CMK (cell line): ENCODE data around the gene RUFY4.

Experiments
- DNase-seq: peaks from one replicate; pipeline ENCODE4 v3.0.0-alpha.2; 2010; ENCODE audit warnings: low read depth

Gene RUFY4

GRCh38 chr2:218068721-218069334 is at the start of gene RUFY4:
Gene RUFY4 (plus strand): TSS chr2:218069253. CDS start chr2:218070606, 1,353 bp downstream.
- peak; percentile 36 for DNase-seq

GRCh38 chr2:218019411-218020060 is 49.5 kb upstream of the RUFY4 start:
- DNase-seq: no peak

DNA sequence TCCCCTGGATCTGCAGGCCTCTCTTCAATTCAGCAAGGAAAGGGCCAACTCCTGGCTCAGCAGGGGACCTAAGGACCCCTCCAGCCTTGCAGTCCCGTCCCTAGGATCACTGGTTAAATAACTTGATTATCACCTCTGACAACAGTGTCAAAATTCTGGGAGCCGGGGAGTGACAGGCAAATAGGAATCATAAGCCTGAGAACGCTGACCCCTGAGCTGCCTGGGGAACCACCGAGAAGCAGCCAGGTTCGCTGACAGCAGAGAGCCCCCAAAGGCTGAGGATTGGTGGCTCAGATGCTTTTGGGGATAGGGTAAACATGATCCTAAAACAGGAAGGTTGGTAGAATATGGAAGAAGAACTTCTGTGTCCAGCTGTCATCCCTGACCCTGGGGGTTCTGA is 48.8 kb upstream of the RUFY4 start:
- no peak for DNase-seq

DNA sequence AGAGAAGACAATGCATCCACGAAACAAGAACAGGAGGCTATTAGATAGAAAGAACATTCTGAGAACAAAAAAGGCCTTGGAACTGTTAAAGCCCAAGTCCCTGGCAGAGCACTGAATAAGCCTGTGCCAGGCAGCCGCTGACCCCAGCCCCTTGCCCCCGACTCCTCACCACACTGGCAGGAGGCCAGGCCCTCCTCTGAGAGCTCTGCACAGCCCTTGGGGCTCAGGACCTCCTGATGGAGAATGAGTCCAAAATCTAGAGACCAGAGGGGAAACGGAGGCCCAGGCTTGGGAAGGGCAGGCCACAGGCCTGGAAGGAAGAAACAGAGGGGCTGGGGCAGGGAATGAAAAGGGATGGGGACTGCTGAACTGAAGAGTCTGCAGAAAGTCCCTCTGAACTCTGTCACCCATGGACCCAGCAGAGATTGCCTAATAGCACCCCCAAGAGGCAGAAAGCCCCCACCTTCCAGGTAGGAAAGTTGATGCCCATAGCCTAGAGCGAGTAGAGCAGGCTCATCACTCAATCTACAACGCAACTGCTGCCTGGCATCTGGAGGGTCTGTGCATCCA is 48.0 kb upstream of the RUFY4 start:
- DNase-seq: no peak

DNA sequence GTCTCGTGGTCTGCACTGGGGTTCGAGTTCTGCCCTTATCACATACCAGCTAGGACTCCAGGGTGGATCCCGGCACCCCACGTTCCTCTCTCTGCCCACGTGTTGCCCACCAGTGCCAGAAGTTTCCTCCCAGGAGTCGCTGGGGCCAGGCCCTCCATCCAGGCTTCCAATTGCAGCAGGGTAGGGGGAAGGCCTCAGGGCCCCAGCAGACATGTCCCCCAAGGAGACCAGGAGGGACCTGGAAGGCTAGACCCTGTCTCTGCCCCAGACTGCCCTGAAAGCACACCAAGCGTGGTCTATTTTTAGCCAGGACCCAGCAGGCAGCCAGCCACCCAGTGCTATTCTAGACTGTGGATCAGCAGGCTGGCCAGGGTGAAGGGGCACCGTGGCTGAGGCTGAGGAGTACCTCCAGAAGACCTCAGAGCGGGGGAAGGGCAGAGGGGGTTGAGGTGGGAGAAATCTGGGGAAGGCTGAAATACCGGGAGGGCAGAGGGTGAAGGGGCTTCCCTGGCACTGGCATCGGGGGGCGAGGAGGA is 47.4 kb upstream of the RUFY4 start:
- no peak for DNase-seq

GRCh38 chr2:218022131-218022850 is 46.8 kb upstream of the RUFY4 start:
- DNase-seq: no peak

DNA sequence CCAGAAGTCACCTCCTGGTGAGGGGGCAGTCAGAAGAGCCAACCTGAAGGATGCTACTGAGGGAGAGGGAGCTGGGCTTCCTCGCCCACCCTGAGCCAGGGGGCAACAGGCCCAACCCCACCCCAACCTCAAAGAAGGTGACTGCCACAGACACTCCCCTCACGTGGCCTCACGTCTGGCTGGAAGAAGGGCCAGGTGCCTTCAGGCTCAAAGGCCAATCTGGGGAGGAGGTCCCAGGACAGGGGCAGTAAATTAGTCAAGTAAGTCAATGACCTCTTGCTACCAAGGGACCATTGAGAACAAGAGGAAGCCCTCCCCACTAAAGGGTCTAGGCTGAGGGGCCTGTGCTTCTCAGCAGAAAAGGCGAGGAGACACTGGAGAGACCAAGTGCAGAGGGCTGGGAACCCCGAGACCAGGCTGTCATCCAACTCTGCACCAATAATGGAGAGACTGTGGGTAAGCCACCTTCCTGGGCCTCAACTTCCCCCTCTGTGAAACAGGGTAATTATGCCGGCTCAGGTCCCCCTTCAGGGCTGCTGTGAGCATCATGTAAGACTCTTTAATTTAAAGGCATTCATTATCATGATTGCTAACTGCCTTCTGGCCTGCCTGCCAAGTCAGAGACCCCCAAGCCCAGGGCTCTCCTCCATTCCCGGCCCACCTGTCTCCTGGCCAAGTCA is 46.1 kb upstream of the RUFY4 start:
- DNase-seq: no peak

DNA sequence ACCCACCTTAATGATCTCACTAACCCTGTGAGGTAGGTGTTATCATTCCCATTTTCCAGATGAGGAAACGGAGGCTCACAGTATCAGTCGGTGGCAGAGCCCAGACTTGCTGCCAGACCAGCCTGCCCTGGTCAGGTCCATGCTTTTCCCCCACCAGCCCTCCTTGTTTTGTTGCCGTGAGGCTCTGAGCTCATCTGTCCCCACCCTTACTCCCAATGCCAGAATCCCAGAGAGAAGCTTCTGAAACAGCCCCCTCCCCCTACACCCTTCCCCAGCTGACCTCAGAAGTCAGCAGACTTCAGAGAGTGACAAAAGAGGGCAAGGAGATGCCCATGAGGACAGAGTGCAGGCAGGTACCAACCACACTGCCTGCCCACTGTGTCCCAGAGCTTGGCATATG is 45.4 kb upstream of the RUFY4 start:
- DNase-seq: no peak

DNA sequence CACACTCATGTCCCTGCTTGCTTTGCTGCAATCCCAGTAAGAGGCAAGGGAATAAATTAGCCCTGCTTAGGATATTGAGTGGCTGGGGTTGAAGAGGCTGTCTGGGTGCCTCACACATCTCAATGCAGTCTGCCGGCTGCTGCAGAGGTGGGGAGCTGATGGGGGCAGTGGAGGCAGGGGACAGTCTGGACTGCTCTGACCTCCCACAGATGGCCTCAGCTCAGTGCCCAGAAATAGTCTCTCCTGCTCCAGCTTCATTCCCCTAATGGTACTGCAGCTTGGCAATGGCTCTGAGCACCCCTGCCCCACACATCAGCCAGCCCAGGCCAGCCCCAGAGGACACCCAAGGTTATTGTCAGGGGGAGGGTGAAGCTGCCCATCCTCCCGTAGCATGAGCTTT is 44.7 kb upstream of the RUFY4 start:
- DNase-seq: no peak

DNA sequence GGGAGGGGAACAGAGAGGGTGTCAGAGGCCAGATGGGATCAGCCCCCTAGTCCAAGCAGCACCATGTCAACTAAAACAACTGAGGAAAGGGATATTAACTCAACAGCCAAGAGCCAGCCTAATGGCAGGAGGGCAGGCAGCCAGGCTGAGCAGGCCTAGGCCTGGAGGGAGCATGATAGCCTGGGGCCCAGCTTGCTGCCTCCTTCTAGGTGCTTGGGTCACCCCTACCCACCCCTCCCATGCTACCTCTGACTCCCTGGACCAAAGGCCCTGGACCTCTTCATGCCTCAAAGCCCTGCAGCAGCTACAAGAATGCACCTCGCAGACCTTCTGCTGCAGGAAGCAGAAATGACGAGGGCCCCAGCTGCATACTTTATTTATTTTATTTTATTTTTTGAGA is 44.2 kb upstream of the RUFY4 start:
- DNase-seq: no peak

DNA sequence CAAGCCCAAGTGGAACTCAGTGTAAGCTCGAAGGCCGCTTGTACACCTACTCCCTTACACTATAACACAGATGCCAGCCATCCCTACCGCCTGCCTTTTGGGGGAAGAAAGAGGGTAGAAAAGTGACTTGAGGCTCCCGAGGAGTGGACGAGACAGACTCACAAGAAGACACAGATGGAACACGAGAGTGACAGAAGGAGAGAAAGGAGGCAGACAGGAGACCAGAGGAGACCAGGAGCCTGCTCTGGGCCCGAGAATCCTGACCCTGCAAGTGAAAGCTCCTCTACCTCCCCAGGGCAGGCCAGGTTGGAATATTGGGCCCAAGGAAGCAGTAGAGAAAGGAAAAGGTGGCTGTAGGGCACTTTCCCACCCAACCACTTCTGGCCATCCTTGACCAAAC is 42.8 kb upstream of the RUFY4 start:
- DNase-seq: no peak

GRCh38 chr2:218026676-218027425 is 42.2 kb upstream of the RUFY4 start:
- DNase-seq: no peak

DNA sequence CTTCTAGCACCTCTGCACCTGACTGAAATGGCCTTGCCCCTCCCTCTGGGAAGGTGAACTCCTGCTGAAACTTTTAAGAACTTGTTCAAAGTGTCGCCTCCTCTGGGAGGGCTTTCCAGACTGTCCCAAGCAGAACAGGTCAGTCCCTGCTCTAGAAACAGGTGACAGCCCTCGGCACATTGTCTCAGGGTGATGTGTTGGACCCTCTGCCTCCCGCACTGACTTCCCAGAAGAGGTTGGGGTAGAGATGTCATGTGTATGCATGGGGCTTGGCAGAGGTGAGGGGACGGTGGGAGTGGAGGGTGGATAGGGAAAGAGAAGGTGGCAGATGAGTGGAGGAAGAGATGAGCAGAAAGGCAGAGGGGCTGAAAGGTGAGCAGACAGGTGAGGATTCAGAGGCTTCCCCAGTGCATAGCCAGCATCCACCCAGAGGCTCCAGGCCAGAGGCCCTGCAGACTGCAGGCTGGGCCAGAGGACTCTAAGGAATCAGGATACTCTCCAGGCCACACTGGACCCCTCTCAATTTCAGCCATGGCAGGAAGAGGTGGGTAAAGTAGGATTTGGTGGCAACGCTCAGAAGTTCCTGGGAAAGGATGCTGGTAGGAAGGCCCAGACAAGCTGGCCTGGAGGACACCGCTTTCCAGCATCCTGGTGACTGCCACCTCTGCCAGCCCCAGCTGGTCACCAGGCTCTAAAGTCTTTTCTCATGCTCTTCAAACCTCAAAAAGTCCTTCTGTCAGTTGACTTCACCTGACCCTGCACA is 41.4 kb upstream of the RUFY4 start:
- no peak for DNase-seq

- no peak for DNase-seq
These were observed 40.9 kb upstream of the RUFY4 start for GRCh38 chr2:218028189-218028495.

DNA sequence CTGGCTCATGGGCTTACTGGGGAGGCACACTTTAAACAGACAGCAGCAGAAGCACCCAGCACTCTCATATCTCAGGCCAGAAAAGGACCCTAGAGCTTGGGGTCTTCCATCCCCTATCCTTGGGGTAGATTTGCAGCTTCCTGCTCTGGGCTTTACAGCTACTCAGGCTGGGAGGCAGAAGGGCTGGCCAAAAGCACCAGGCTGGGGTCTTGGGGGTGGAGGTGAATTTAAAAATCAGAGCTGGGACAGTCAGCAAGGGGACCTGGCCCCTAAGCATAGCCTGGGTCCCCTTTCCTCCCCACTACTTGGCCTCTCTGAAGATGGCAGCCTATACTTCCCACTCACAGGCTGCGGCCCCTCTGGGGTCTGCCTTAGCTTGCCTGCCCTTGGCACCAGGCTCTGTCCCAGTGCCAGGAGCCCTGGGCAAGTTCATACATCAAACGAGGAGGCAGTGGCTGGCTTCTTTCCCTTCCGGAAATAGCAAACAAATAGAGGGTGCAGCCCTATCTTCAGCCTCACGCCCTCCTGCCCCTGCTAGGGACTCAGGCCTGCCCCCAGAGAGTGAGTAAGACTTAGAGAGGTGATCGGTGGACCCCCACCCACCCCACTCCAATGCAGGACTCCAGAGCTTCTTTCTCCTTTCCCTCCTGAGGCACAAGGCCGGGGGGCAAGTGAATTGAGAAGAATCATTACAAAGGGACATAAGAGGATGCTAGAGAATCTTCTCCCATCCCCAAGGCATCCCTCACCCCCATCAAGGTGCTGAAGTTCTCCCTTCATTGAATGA is 40.3 kb upstream of the RUFY4 start:
- no peak for DNase-seq

- no peak for DNase-seq
These were observed 39.4 kb upstream of the RUFY4 start for GRCh38 chr2:218029366-218030360.

- DNase-seq: no peak
These were observed 38.5 kb upstream of the RUFY4 start for GRCh38 chr2:218030409-218031195.

GRCh38 chr2:218031261-218031660 is 37.8 kb upstream of the RUFY4 start:
- DNase-seq: no peak
